ENCODE results near the gene ACP7. TPM values are rescaled to one million over a fixed set of nuclear protein-coding genes. Genes with fewer than 3 reads are reported as not detected.
"Not testable (repeated sequence)": the region's sequence is repeated elsewhere in the genome, so short reads cannot be mapped to it uniquely, and the experiment has no call there.

Gene ACP7
- total RNA-seq, 1 donor from 2014 or later: 0.31 TPM

- no peak for TF ChIP-seq CTCF (conservative IDR thresholded peaks at IDR 0.05)
- Mint-ChIP-seq H3K27ac (peak overlapping the region; percentile 50), H3K4me3 (peak overlapping the region; percentile 36), H3K36me3 (peaks cover 3% of the 10 kb centered on the region), H3K27me3 (no peaks in the 10 kb centered on the region), H3K4me1 (ENCODE audit: unreplicated experiment) (peaks cover 51% of the 10 kb centered on the region), H3K9me3 (no peaks in the 10 kb centered on the region)
- DNase-seq (ENCODE audit: extremely low spot score, unreplicated experiment): no peak
Measured at GRCh38 chr19:39142630-39143029, 58.5 kb downstream of the ACP7 start.

DNA sequence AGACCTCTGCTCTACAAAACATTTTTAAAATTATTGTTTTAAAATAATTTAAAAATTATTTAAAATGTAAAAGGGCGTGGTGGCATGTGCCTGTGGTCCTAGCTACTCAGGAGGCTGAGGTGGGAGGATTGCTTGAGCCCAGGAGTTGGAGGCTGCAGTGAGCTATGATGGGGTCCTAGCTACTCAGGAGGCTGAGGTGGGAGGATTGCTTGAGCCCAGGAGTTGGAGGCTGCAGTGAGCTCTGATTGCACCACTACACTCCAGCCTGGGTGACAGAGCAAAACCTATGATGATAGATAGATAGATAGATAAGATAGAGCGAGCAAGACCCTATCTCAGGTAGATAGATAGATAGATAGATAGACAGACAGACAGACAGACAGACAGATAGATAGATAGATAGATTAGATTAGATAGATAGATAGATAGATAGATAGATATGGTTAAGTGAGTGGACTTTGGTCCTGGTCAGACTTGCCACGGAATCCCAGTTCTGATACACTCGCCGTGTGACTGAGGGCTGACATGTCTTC, 59.7 kb downstream of the ACP7 start:
- DNase-seq (ENCODE audit: extremely low spot score, unreplicated experiment); H3K36me3 Mint-ChIP-seq; H3K9me3 Mint-ChIP-seq; H3K27me3 Mint-ChIP-seq: not testable (repeated sequence)
- peaks cover 47% of the 10 kb centered on the region for H3K4me1 Mint-ChIP-seq (ENCODE audit: unreplicated experiment)
- H3K4me3 Mint-ChIP-seq: peak overlapping the region; percentile 35
- H3K27ac Mint-ChIP-seq: peak overlapping the region; percentile 78

DNA sequence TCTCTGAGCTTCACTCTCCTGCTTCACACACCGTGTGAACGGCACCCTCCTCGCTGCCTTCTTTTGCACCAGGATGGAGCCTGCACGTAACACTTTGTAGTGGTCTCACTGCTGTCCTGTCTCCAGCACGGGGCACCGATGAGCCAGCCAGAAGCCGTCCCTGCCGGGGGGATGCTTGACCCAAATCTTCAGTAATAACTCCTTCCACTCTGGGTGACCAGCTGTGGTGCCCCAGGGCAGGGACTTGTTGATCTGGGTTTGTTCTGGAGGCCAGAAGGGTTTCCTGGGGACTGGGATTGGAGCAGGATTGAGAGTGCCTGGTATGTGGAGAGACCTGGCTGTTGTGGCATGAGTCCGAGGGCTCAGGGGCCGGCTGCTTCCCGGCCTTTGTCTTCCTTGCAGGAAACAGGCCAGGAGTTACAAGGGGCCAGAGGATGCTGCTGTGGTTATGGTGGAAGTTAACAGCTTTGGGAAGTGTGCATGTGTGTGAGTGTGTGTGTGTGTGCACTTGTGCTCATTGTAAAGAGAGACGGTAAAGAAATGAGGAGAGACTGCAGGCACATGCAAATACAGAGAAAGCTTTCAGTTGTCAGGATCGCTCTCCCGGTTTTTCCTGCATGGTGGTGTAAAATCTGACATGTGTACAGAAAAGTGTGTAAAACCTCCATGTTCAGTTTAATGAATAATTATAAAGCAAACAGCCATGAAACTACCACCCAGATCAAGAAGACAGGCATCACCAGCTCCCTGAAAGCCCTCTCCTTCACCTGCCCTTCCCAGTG, 60.3 kb downstream of the ACP7 start:
- H3K4me3 Mint-ChIP-seq: peak overlapping the region; percentile 35
- peaks cover 12% of the 10 kb centered on the region for H3K36me3 Mint-ChIP-seq
- TF ChIP-seq CTCF (conservative IDR thresholded peaks at IDR 0.05): no peak
- H3K9me3 Mint-ChIP-seq: no peaks in the 10 kb centered on the region
- H3K27ac Mint-ChIP-seq: peak overlapping the region; percentile 78
- DNase-seq (ENCODE audit: extremely low spot score, unreplicated experiment): no peak
- H3K27me3 Mint-ChIP-seq: no peaks in the 10 kb centered on the region
- peaks cover 42% of the 10 kb centered on the region for H3K4me1 Mint-ChIP-seq (ENCODE audit: unreplicated experiment)

DNA sequence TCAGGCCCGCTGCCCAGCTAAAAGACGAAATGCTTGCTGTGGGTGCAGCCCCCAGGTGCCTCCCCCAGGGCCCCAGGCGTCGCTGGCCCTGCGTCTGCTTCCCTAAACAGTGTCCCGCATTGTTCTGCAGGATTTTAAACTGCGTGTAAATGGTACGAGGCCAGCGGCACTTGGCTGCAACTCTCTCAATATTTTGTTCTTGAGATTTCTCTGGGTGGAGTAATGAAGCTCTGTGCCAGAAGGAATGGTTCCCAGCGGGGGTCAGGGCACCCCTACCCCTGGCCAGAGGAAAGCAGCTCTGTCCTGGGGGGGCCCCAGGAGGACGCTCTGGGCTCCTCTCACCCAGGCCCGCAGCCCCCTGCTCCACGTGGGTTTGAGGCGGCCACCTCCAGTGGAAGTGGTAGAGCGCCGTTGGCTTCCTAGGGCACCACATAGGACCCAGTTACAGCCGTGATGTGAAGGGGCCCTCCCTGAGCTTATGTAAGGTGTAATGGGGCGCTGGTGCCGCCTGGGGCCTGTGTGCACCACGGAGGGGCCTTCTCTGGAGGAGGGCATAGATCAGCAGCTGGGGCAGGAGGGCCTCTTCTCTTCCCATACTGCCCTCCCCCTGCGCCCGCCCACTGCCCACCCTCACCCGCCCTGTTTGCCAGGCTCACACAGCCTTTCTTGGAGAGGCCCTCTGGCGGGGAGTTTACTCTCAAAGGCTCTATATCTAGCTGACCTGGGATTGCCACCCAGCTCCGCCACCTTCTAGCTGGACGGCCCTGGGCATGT, 61.2 kb downstream of the ACP7 start:
- Mint-ChIP-seq H3K9me3 (no peaks in the 10 kb centered on the region), H3K4me1 (ENCODE audit: unreplicated experiment) (peaks cover 36% of the 10 kb centered on the region), H3K27ac (peak overlapping the region; percentile 78), H3K36me3 (peaks cover 12% of the 10 kb centered on the region), H3K4me3 (peak overlapping the region; percentile 35), H3K27me3 (no peaks in the 10 kb centered on the region)
- no peak for TF ChIP-seq CTCF (conservative IDR thresholded peaks at IDR 0.05)
- DNase-seq (ENCODE audit: extremely low spot score, unreplicated experiment): no peak

DNA sequence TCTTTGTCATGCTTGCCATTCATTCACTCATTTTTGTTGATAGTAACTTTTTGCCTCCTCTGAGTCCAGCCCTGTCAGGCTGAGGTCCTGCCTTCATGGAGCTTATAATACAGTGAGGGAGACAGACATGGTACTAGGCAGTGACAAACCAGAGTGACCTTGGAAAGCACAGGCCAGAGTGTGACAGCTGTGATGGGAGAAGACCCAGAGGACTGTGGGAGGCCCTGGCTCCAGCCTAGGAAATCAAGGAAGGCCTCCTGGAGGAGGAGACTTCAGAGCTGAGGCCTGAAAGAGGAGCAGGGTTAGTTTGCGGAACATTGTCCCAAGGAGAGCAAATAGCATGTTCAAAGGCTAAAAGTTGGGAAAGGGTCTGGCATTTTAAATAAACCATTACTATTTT, 61.9 kb downstream of the ACP7 start:
- H3K27ac Mint-ChIP-seq: peak overlapping the region; percentile 64
- peaks cover 12% of the 10 kb centered on the region for H3K36me3 Mint-ChIP-seq
- DNase-seq (ENCODE audit: extremely low spot score, unreplicated experiment): no peak
- no peaks in the 10 kb centered on the region for H3K27me3 Mint-ChIP-seq
- H3K9me3 Mint-ChIP-seq: no peaks in the 10 kb centered on the region
- peaks cover 33% of the 10 kb centered on the region for H3K4me1 Mint-ChIP-seq (ENCODE audit: unreplicated experiment)
- TF ChIP-seq CTCF (conservative IDR thresholded peaks at IDR 0.05): no peak
- H3K4me3 Mint-ChIP-seq: peak overlapping the region; percentile 37

Measured in type B pancreatic cell (in vitro differentiated cells).